Activated CD8-positive, alpha-beta memory T cell treated with anti-CD3 and anti-CD28 coated beads for 4 hours (primary cell): ENCODE data around the gene AP1M2.

Source experiments
- DNase-seq, 2 donors: peaks; one replicate each; pipeline ENCODE4 v3.0.0-alpha.2; 2020; ENCODE audit warnings: low read depth in 2 of 2

Gene AP1M2

DNA sequence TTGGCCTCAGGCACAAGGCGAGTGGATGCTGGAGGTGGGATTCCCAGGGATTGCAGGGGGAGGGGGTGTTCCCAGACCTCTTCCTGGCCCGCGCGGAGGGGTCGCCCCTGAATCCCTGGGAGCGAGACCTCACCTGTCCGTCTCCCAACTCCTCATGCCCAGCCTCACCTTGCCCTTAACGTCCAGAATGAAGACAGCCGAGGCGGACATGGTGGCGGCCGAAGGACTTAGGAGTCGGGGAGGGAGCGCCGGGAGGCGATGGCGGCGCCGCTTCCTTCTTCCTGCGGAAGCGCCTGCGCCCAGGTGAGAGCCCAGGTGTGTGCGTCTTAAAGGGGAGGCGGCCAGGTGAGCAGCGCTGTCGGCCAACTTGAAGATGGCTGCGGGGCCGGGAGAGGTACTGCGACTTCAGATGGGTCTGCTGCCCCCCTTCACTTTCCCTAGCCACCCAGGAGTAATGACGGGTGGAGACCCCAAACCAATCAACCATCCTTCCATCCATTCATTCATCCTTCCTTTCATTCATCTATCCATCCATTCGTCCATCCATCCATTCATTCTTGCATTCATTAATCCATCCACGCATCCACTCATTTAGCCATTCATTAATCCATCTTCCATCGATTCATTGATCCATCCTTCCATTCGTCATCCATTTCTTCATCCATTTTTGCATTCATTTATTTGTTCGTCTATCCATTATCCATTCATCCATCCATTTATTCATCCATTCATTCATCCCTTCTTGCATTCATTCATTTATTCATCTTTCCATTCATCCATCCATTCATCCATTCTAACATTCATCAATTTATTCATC, at the start of gene AP1M2:
Gene AP1M2 (minus strand): TSS at position 291 of the 817 bp plus-strand sequence. CDS start 81 bp downstream, at position 210.
- DNase-seq = no peak

DNA sequence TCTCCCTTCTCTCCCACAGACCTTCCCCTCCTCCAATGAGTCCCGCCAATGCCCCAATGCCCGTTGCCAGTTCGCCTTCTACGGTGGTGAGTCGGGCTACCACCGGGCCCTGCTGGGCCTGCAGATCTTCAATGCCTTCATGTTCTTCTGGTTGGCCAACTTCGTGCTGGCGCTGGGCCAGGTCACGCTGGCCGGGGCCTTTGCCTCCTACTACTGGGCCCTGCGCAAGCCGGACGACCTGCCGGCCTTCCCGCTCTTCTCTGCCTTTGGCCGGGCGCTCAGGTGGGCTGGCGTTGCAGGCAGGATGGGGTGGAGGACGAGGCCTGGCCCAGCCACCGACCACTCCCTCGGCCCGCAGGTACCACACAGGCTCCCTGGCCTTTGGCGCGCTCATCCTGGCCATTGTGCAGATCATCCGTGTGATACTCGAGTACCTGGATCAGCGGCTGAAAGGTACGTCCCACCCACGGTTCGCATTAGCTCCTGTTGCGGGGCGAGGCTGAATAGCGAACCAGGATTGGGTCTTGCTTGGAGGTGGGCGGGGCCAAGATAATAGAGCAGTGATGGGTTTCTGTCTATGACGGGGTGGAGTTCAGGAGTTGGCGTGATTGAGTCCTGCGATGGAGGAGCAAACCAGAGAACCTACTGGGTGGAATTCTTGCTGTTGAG, 49.3 kb upstream of the AP1M2 start:
- no peak for DNase-seq

DNA sequence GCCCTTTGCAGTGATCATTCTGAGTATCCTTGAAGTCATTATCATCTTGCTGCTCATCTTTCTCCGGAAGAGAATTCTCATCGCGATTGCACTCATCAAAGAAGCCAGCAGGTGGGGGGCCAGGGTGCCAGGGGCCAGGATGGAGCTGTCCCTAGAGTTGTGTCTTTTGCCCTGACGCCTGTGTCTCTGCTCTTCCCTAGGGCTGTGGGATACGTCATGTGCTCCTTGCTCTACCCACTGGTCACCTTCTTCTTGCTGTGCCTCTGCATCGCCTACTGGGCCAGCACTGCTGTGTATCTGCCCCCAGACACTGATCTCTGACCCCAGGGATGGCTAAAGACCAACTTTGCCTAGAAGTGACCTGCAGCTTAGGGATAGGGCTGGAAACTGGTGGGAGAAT, 47.9 kb upstream of the AP1M2 start:
- DNase-seq = no peak

DNA sequence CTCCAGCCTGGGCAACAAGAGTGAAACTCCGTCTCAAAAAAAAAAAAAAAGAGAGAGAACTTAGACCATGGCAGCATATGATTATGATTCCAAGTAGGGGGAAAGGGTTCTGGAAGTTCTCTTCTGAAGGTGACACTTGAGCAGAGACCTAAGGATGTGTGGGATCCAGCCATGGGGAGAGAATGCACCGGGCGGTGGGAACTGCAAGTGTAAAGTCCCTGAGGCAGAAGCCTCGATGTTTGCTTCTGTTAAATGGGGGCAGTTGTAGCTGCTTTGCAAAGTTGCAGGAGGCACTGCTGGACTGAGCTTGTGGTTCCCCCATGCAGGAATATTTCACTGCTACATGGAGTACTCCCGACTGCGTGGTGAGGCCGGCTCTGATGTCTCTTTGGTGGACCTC, 47.3 kb upstream of the AP1M2 start:
- DNase-seq = no peak

DNA sequence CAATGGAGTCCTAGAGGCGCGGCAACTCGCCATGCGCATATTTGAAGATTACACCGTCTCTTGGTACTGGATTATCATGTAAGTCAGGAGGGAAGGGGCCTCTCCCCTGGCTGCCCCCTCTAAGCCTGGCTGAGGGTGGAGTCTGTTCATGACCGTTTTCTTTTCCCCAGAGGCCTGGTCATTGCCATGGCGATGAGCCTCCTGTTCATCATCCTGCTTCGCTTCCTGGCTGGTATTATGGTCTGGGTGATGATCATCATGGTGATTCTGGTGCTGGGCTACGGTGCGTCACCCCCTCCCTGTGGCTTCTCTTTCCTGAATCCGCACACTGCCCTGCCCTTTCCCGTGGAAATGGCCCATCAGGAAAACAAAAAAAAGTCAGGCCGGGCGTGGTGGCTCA, 44.8 kb upstream of the AP1M2 start:
- DNase-seq = no peak

DNA sequence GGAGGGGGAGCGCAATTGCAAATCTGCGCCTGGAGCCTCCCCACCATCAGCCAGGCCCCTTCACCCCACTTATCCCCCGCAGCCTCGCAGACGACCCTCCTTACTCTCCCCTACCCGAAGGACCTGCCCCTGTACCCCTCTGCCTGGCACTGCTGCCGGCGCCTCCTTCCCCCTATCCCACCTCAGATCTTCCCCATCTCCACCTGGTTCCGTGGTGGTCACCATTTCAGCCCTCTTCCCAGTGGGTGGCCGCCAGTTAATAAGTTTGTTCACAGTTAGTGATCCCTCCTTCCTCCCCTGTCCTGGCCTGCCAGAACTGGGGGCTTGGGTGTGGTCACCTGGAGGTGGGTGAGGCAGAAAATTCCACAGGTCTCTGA, 38.6 kb upstream of the AP1M2 start:
- no peak for DNase-seq

DNA sequence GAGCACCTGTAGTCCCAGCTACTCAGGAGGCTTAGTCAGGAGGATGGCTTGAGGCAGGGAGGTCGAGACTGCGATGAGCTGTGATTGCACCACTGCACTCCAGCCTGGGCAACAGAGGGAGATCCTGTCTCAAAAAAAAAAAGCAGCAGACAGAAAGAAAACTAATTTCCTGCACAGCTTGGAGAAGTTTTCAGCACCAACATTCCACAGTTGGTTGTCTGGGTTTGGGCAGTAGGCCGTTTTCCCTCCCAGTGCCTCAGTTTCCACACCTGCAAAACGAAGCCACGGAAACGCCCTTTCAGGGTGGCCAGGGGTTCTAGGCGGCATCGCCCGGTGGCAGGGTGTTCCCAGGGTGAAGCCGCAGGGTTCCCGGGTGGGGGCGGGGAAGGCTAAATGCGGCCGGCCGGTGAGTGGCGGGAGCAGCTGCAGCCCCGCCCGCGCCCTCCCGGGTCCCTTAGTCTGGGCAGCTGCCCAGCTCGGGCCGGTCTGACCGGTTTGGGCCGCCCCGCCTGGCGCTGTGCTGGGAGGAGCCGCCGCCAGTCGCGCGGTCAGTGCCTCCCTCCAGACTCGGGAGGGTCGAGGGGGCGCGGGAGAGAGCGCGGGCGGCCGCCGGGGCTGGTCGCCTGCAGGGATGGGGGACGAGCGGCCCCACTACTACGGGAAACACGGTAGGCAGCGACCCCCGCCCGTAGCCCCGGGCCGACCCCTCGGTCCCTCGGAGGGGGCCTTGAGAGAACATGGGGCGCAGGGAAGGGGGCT, 38.1 kb upstream of the AP1M2 start, which contains the start of gene SLC44A2:
Gene SLC44A2 (plus strand): TSS at position 551 of the 759 bp plus-strand sequence. CDS start 81 bp downstream, at position 632.
- no peak for DNase-seq

DNA sequence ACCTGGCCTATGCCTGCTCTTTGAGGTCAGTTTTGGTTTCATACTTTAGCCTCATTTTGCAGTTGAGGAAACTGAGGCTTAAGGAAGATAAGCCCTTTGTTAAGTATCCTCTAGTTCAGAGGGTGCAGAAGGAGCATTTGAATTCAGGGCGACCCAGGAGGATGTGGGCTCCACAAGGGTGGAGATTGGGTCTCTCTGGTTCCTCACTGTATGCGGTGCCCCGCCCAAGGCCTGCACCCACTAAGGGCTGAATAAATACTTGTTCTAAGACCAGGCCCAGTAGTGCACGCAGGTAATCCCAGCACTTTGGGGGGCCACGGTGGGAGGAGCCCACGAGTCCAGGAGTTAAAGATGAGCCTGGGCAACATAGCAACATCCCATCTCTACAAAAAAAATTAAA, 37.5 kb upstream of the AP1M2 start:
- DNase-seq = no peak

DNA sequence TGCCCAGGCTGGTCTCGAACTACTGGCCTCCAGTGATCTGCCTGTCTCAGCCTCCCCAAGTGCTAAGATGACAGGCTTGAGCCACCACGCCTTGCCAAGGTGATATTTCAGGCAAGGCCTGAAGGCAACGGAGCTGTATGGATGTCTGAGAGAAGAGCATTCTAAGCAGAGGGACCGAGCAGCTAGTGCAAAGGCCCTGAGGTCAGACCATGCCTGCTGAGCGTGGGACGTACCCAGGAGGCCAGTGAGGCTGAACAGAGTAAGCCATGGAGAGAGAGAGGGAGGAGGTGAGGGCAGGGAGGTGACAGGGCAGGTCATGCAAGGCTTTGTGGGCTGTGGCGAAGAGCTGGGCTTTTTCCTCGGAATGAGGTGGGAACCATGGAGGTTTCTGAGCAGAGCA, 34.9 kb upstream of the AP1M2 start:
- no peak for DNase-seq

DNA sequence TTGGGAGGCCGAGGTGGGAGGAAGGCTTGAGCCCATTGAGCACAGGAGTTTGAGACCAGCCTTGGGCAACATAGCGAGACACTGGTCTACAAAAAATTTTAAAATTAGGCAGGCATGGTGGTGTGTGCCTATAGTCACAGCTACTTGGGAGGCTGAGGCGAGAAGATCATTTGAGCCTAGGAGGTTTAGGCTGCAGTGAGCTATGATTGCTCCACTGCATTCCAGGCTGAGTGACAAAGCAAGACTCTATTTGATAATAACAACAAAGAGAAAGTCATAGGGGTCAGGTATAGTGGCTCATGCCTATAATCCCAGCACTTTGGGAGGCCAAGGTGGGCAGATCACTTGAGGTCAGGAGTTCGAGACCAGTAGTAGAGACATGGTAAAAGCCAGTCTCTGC, 33.7 kb upstream of the AP1M2 start:
- DNase-seq = no peak

DNA sequence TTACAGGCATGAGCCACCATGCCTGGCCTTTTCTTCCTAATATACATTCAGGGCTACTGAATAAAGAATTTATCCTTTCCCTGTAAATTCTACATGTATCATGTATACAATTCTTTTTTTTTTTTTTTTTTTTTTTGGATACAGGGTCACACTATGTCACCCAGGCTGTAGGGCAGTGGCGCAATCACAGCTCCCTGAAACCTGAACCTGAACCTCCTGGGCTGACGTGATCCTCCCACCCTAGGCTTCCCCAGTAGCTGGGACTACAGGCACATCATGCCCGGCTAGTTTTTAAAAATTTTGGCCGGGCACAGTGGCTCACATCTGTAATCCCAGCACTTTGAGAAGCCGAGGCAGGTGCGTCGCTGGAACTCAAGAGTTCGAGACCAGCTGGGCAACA, 31.7 kb upstream of the AP1M2 start:
- DNase-seq = no peak

DNA sequence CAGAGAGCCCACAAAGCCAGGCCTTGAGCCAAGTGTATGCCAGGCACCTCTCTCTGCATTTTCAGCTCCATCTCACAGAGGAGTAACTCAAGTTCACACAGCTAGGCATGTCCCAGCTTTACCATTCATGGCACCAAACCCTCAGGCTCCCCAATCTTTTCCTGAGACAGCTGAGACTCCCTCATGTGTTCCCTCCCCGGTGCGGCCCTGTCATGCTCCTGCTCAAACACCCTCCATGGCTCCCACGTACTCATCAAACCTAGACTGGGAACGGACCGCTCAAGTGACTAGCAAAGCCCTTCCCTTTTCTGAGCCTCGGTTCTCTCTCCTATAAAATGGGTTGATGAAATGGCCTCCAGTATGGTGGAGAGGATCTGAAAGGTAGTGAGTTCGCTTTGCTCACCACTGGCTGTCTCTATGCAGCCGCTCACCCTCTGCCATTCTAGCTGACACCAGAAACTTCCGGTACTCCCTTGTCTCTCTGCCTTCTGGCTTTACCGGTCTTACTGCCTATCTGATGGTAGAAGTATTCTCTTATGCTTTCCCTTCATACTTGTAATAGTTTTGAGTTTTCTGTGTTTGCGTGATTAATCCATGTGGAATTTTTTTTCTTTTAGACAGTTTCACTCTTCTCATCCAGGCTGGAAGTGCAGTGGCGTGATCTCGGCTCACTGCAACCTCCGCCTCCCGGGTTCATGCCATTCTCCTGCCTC, 30.5 kb upstream of the AP1M2 start:
- DNase-seq = no peak

DNA sequence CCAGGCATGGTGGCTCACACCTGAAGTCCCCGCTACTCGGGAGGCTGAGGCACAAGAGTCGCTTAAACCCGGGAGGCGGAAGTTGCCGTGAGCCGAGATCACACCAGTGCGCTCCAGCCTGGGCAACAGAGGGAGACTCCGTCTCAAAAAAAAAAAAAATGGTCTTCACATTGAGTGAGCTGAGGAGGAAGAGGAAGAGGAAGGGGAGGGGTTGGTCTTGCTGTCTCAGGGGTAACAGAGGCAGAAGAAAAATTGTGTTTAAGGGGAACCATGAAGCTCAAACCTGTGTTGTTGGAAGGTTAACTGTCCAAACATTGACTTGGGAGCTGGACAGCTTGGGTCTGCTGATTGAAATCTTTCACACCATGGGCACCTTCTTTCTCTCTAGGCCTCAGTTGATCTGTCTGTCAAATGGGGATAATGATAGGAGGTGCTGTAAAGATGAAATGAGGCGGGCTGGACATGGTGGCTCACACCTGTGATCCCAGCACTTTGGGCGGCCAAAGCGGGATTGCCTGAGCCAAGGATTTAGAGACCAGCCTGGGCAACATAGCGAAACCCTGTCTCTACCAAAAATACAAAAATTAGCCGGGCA, 28.4 kb upstream of the AP1M2 start:
- DNase-seq = no peak

DNA sequence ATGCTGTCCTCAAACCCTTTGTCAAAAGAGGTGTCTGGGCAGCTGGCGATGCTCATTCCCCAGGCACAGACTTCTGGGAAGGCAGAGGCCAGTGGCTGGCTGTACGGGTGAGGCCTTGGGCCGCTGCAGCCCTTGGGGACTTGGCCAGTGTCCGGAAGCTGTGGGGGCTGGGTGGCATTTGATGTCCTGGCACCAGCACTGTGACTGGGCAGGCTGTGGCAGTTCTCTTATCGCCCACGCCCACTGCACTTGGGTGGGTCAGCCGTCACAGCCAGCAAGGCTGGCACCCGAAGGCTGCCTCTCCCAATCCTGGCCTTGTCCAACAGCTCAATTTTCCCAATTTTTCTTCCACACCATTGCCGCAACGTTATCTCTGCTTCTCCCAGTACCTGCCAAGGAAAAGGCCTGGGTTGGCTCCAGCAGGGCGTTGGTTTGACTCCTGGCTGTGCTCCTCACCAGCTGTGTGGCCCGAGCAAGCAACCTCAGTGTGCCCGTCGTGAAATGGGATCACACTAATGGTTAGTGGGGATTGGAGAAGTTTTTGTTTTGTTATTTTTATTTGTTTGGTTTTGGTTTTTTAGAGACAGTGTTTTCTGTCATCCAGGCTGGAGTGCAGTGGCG, 25.5 kb upstream of the AP1M2 start:
- no peak for DNase-seq

DNA sequence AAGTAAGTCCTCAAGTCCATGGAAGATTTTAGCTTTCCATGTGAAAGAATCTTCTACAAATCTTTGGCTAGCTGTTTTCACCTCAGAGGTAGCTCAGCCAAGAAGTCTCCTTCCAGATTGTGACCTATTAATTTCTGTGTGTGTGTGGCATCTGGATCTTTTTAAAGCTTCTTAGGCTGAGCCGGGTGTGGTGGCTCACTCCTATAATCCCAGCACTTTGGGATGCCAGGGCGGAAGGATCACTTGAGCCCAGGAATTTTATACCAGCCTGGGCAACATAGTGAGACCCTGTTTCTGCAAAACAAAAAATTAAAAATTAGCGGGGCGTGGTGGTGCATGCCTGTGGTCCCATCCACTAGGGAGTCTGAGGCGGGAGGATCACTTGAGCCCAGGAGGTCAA, 24.8 kb upstream of the AP1M2 start:
- no peak for DNase-seq

DNA sequence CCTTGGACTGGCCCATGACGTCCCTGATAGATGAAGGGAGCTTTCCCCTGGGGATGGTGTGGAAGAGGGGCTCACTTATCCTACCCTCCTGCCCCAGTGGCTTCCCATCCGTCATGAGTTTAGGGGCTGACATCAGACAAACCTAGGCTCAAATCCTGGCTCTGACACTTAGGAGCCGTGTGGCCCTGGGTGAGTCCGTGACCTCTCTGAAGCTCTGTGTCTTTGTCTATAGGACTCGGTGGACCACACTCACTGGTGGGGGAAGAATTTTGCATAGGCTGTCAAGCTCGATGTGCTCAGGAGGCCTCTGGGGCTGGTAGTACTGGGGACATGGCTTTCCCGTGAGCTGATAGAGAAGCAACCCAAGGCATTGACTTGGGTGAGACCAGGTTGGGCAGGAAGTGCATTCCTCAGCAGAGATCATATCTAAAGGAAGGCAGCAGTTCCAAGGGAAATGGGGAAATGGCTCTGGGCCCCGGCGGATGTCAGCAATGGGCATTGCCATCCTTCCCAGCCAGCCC, 17.4 kb upstream of the AP1M2 start:
- no peak for DNase-seq

DNA sequence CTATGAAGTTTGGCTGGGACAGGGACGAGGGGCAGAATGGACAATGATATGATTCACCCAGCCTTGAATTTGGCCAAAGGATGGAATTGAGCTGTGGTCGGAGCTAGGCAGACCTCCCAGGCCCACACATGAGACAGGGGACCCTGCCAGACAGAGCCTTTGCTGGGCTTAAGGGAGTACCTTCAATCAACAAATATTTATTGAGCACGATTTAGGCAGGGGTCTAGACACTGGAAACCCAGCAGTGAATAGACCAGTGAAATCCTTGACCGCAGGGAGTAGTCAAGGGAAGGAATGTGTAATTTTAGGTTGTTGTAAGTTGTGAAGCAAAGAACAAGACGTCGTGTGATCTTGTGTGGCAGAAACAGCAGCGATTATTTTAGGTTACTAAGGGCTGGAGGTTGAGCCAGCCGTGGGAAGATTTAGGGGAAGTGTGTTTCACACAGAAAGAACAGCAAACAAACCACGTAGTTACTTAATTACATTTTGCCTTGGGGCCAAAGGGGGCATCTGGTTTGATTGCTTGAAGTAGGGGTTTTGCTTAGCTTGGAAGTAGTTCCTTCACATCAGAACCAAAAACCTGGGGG, 16.9 kb upstream of the AP1M2 start:
- no peak for DNase-seq

DNA sequence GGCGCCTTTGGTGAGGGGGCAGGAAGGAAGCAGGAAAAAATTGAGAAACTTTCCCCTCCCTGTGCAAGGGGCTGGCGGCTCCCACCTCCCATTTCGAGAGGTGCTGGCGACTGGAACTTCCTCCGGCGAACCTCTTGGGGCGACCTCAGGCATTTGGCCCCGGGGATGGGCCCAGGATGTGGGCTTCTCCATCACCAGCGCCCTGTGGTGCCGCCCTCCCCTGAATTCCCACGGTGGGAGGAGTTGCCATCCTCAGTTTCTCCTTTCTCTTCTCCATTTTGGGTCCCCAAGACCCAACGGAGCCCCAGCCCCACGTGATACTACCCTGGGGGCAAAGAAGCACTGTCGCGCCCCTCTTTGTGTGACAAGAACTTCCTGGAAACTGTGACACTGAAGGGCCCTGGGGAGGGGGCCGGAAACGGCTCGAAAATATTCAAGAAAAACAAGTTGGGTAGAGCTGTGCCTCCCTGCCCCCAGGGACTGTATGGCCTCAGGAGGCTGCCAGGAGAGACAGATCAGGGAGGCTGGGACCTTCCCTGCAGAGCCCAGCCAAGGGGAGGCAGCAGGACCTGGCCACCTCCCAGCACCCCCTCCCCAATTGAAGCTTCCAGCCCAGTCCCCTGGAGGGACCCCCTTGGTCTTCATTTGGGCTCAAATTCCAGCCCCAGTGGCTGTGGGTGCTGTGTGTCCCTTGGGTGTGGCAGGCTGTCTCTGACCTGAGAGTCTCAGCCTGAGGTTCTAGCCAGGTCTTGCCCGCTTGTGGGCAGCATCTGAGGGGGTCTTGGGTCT, 16.2 kb upstream of the AP1M2 start:
- DNase-seq = peak; percentile 61 to 74

DNA sequence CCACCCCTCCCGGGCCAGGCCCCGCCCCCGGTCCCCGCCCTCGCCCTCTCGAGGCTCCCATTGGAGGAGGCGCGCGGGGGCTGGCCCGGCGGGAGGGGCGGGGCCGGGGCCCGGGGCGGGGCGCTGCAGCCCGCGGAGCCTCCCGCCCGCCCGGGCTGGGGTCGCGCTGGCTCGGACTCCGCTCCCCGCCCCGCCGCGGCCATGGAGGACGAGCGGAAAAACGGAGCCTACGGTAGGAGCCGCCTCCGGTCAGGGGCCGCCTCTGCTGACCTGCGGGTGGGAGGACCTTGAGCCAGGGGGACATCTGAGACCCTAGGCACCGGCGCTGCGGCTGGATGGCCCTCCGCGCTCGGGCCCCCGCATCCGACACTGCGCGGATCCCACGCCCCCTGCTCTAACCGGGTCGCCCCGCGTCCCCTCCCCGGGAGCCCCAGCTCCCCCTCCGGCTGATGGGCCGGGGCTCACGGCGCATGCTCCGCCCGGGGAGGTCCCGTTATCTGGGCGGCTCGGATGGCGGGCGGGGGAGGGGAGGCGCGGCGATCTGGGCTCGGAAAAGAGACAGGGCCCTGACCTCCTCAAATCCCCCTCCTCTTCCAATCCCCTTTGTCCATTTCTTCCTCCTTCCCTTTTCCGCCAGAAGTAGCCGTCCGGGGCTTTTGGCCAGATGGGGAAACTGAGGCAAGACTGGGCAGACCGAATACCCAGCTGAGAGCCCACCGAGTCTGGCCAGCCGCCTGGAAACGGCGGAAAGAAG, 15.4 kb upstream of the AP1M2 start:
- DNase-seq = peak; percentile 74 to 79
